HepG2 (cell line): ENCODE results near the gene GLRA1. TPM values are rescaled to one million over a fixed set of nuclear protein-coding genes. Genes with fewer than 3 reads are reported as not detected.

Experiments used
- ATAC-seq: fragments of 200-7000 bp; cut with Tn5 transposase; 3 replicates; pipeline ENCODE4 v1.9.1; 2020; ENCODE audit warnings: mild to moderate bottlenecking, moderate library complexity
- BruUV-seq: library from RNA; stranded (reverse); fragments of 400-500 nt; replicated peaks from 2 replicates; lab custom pipeline; 2021; lab: Mats Ljungman, UMichigan
- CTCF ChIA-PET: fragments of 300-600 bp; formaldehyde crosslinking; extraction: SDS; loops from one replicate; lab custom pipeline; 2021; ENCODE audit warnings: low total read pairs, inconsistent platforms, low intra/inter-chr PET ratio; lab: Yijun Ruan, JAX
- POLR2A ChIA-PET: fragments of 350-600 bp; sonication (Branson Sonifier 250); formaldehyde crosslinking; loops from one replicate; lab custom pipeline; 2020; ENCODE audit warnings: antibody characterized with exemption, inconsistent platforms; lab: Yijun Ruan, JAX
- DNase-seq: peaks from one replicate; pipeline ENCODE4 v3.0.0-alpha.2; 2015; ENCODE audit warnings: low spot score
- FAIRE-seq: peaks from 3 replicates; lab custom pipeline; 2011; peaks lifted over from hg19 to GRCh38; lab: Jason Lieb, UNC
- H2AFZ ChIP-seq: one replicate; pipeline ENCODE4 v1.6.1; 2011; ENCODE audit warnings: low read length, inconsistent platforms
- H3K27ac ChIP-seq: fragments of 300-600 bp; 3 replicates; pipeline ENCODE4 v1.8.0; 2011; ENCODE audit warnings: mixed run types, mild to moderate bottlenecking, mixed read lengths, low read length, inconsistent platforms; ENCODE audit not compliant: insufficient read depth; ENCODE audit errors: extremely low read length
- H3K27me3 ChIP-seq, 2 experiments: fragments of 200-600 bp in 1 of 2; 2 replicates in 1 of 2; 3 replicates in 1 of 2; pipeline versions ENCODE4 v1.6.0 to v1.8.0; 2011; ENCODE audit warnings: low read length in 2 of 2, mild to moderate bottlenecking in 2 of 2, moderate library complexity in 2 of 2, inconsistent platforms in 1 of 2; ENCODE audit not compliant: insufficient read depth in 2 of 2, control insufficient read depth in 1 of 2
- H3K36me3 ChIP-seq, 2 experiments: fragments of 200-600 bp in 1 of 2; replicated peaks in 1 of 2; 2 replicates in 1 of 2; 3 replicates in 1 of 2; pipeline versions ENCODE4 v1.5.1 to v1.8.0; 2011; ENCODE audit warnings: low read length in 2 of 2, inconsistent platforms in 1 of 2; ENCODE audit not compliant: insufficient read depth in 2 of 2, control insufficient read depth in 1 of 2
- H3K4me1 ChIP-seq: 2 replicates; pipeline ENCODE4 v1.5.1; 2012; ENCODE audit warnings: low read length, inconsistent platforms; ENCODE audit not compliant: insufficient read depth
- H3K4me2 ChIP-seq: 2 replicates; pipeline ENCODE4 v1.6.0; 2011; ENCODE audit warnings: low read depth, low read length, inconsistent platforms
- H3K4me3 ChIP-seq, 3 experiments: fragments of 200-600 bp in 1 of 3; sonication (generic), shearing (Covaris generic) in 1 of 3; replicated peaks in 1 of 3; 2 replicates each; pipeline ENCODE4 v1.5.1; 2011 to 2016; ENCODE audit warnings: low read length in 3 of 3, inconsistent platforms in 2 of 3, low read depth in 2 of 3, mild to moderate bottlenecking in 2 of 3, control low read depth in 1 of 3, mixed read lengths in 1 of 3; ENCODE audit not compliant: insufficient read depth in 1 of 3
- H3K79me2 ChIP-seq: one replicate; pipeline ENCODE4 v1.6.1; 2011; ENCODE audit warnings: low read length, inconsistent platforms; ENCODE audit not compliant: insufficient read depth
- H3K9ac ChIP-seq: 2 replicates; pipeline ENCODE4 v1.6.0; 2011; ENCODE audit warnings: mild to moderate bottlenecking, low read depth, low read length, inconsistent platforms; ENCODE audit not compliant: insufficient read depth
- H3K9me3 ChIP-seq: 2 replicates; pipeline ENCODE4 v1.5.1; 2012; ENCODE audit warnings: mild to moderate bottlenecking, low read length
- H4K20me1 ChIP-seq: 2 replicates; pipeline ENCODE4 v1.6.0; 2011; ENCODE audit warnings: inconsistent platforms, mild to moderate bottlenecking, low read length, moderate library complexity; ENCODE audit not compliant: insufficient read depth
- BCLAF1 ChIP-seq: fragments of 450-650 bp; IDR thresholded peaks from 2 replicates; pipeline ENCODE4 v1.6.1; 2017; ENCODE audit warnings: mild to moderate bottlenecking
- NFAT5 ChIP-seq: sonication (generic); formaldehyde crosslinking; IDR thresholded peaks from 2 replicates; pipeline ENCODE4 v1.4.0; 2020; ENCODE audit warnings: missing genetic modification reagents
- SIN3B ChIP-seq: fragments of 150-350 bp; IDR thresholded peaks from 2 replicates; pipeline ENCODE4 v1.6.1; 2014; ENCODE audit warnings: low read length
- SNAI1 ChIP-seq: sonication (generic); formaldehyde crosslinking; IDR thresholded peaks from 2 replicates; pipeline ENCODE4 v1.5.0; 2020; ENCODE audit warnings: mild to moderate bottlenecking, missing genetic modification reagents, borderline replicate concordance
- SYNCRIP ChIP-seq: fragments of 200-400 bp; formaldehyde crosslinking; IDR thresholded peaks from 2 replicates; pipeline ENCODE4 v1.6.1; 2018; ENCODE audit warnings: mild to moderate bottlenecking, low read depth, low read length; ENCODE audit not compliant: insufficient read depth
- ZNF710 ChIP-seq: sonication (generic); formaldehyde crosslinking; IDR thresholded peaks from 2 replicates; pipeline ENCODE4 v1.5.0; 2020; ENCODE audit warnings: mild to moderate bottlenecking, missing genetic modification reagents, borderline replicate concordance
- WGBS: methylation state at CpG from one replicate; pipeline ENCODE4 v1.1.6; 2017; ENCODE audit warnings: low lambda C conversion rate; 5-methylcytosine and 5-hydroxymethylcytosine counted together
- in situ Hi-C: cut with HindIII; loops from 2 replicates; pipeline ENCODE4 v1.10.0; 2017; ENCODE audit warnings: low pct_unique_long_range_greater_than_20kb; ENCODE audit not compliant: extremely low pct_ligation_motif_present
- intact Hi-C: fragments of 100-400 bp; cut with micrococcal nuclease; formaldehyde crosslinking; loops from one replicate; pipeline ENCODE4 v1.10.0; 2022; ENCODE audit not compliant: unreplicated experiment
- polyA plus RNA-seq, 8 experiments: library from polyadenylated mRNA; depleted of rRNA in 3 of 8; stranded (reverse) in 7 of 8; unstranded in 1 of 8; fragments of >200 nt; fragmentation: Illumina TruSeq in 4 of 8; extraction: Trizol in 4 of 8; gene quantifications; 2 replicates each; pipeline versions ENCODE4 v1.2.1 to v1.2.3, GENCODE V29; 2011 to 2016; ENCODE audit warnings: low read depth in 4 of 8, missing spikeins in 1 of 8, mixed read lengths in 1 of 8; ENCODE audit not compliant: insufficient read depth in 1 of 8
- total RNA-seq, 5 experiments: library from RNA; depleted of rRNA; stranded (reverse); fragments of >200 nt; fragmentation: Illumina TruSeq; extraction: Trizol; gene quantifications; 2 replicates each; pipeline ENCODE4 v1.2.3, GENCODE V29; 2016; ENCODE audit warnings: low read depth in 1 of 5

Gene GLRA1
- total and polyA plus RNA-seq, 2 of the 13 experiments (the other 11 are each of a cell fraction or from before 2014, with no cell fraction given) = not detected

- ATAC-seq = no peak
- H3K36me3 ChIP-seq = no peaks in the 10 kb centered on the region
- FAIRE-seq = no peak
- H3K27me3 ChIP-seq = 0 out of 5 replicates have a peak, but pooled peaks cover 0 to 1% of the 10 kb centered on the region in 2 experiments
- H3K9me3 ChIP-seq = no peaks in the 10 kb centered on the region
- H4K20me1 ChIP-seq = no peaks in the 10 kb centered on the region
- no peak overlapping the region for H3K9ac ChIP-seq
- H3K4me3 ChIP-seq = no peak overlapping the region
- in situ Hi-C loops (no loop called here), intact Hi-C loops (no loop called here)
- no peak for DNase-seq
- no TSS peak for BruUV-seq
- WGBS = 32% methylated on average over 1 of the region's 1 CpG
- no peak overlapping the region for H3K27ac ChIP-seq
- H3K79me2 ChIP-seq = no peaks in the 10 kb centered on the region
- ChIA-PET POLR2A (no interaction called here), CTCF (no interaction called here)
- no peak overlapping the region for H3K4me2 ChIP-seq
- H3K4me1 ChIP-seq = no peaks in the 10 kb centered on the region
- TF ChIP-seq NFAT5 (CRISPR knock-in tag) (no peak), BCLAF1 (no peak), SNAI1 (CRISPR knock-in tag) (no peak), ZNF710 (CRISPR knock-in tag) (no peak), SYNCRIP (no peak), SIN3B (no peak)
- H2AFZ ChIP-seq = no peak overlapping the region
Measured at GRCh38 chr5:151966046-151966445, 41.4 kb upstream of the GLRA1 start.
